ENCODE data around the gene MEAK7.

DNA sequence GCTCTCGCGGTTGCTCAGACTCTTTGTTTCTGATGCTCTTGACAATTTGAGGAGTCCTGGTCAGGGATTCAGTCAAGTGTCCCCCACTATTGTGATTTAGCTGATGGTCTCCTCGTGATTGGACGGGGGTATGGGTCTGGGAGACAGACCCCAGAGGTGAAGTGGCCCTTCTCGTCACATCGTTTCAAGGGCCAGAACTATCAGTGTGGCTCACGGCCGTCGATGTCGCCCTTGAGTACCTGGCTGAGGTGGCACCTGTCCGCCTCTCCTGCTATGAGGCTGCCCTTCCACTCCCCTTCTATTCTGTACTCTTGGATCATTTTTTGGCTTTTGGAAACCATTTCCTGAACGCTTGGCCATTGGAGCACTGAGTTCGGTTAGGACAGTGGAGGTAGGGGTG, 7.4 kb upstream of the MEAK7 start:
- TF ChIP-seq POLR2A (IDR thresholded peaks at IDR 0.05; ENCODE audit: low read length) = no peak
- TF ChIP-seq GATA1 (IDR thresholded peaks at IDR 0.05; ENCODE audit: low read depth, low read length) = no peak
